NCI-H2107 (cell line): ENCODE results near the gene ELANE.
"Not testable (repeated sequence)": the region's sequence is repeated elsewhere in the genome, so short reads cannot be mapped to it uniquely, and the experiment has no call there.

ENCODE experiments used
- DNase-seq: peaks from one replicate; lab custom pipeline; 2025; lab: John Stamatoyannopoulos, UW

The ELANE gene

GRCh38 chr19:862581-863314 is 10.6 kb downstream of the ELANE start:
- DNase-seq: no peak

DNA sequence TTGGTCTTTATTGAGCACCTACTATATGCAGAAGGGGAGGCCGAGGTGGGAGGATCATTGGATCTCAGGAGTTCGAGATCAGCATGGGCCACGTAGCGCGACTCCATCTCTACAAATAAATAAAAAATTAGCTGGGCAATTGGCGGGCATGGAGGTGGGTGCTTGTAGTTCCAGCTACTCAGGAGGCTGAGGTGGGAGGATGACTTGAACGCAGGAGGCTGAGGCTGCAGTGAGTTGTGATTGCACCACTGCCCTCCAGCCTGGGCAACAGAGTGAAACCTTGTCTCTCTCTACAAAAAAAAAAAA is 11.2 kb downstream of the ELANE start:
- DNase-seq: no peak

DNA sequence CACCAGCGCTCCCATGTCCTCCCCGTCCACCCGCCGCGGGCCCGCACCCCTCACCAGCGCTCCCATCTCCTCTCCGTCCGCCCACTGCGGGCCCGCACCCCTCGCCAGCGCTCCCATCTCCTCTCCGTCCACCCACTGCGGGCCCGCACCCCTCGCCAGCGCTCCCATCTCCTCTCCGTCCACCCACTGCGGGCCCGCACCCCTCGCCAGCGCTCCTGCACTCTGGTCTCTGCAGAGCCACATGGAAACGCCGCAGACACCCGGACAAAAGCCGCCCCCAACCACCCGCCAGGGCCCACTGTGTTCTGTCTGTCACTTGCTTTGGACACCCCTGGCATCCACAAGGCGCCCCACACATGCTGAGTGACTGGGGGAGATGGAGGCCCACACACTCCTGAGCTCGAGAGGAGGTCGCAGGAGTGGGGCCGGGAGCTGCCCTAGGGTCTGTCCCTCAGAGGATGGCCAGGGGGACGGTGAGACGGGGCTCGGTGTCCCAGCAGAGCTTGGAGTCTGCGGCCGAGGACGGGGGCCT is 14.7 kb downstream of the ELANE start:
- DNase-seq: no peak

GRCh38 chr19:867301-867793 is 15.2 kb downstream of the ELANE start:
- DNase-seq: no peak

GRCh38 chr19:867855-868457 is 15.9 kb downstream of the ELANE start:
- no peak for DNase-seq

- no peak for DNase-seq
These were observed 16.5 kb downstream of the ELANE start for GRCh38 chr19:868458-869244.

GRCh38 chr19:869245-870177 is 17.4 kb downstream of the ELANE start:
- DNase-seq: no peak

DNA sequence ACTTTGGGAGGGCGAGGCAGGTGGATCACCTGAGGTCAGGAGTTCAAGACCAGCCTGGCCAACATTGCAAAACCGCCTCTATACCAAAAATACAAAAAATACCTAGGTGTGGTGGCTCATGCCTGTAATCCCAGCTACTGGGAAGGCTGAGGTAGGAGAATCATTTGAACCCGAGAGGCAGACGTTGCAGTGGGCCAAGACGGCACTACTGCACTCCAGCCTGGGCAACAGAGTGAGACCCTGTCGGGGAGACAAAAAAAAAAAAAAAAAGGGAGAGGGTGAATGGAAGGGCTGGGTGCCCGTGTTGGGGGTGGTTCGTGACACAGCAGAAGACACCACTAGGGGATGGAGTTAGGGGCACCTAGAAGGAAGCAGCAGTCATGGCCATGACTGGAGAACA is 18.2 kb downstream of the ELANE start:
- no peak for DNase-seq

DNA sequence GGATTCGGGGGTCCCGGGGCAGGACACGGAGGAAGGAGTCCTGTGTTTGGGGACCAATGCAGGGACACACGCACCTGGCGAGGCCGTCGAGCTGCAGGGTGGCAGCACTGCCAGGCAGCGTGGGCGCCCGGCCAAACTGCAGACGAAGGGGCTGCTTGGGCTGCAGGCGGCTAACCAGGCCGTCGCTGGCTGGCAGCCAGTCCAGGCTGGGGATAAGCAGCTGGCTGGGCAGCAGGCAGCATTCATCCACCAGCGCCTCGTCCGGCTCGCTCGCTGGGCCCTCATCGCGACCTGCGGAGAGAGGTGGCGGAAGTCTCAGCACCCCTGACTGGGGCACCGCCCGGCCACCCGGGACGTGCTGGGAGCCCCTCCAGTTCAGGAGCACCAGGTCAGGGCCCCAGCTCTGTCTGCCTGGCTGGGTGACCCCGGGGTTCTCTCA is 18.9 kb downstream of the ELANE start:
- no peak for DNase-seq

GRCh38 chr19:871446-872265 is 19.6 kb downstream of the ELANE start:
- DNase-seq: no peak

DNA sequence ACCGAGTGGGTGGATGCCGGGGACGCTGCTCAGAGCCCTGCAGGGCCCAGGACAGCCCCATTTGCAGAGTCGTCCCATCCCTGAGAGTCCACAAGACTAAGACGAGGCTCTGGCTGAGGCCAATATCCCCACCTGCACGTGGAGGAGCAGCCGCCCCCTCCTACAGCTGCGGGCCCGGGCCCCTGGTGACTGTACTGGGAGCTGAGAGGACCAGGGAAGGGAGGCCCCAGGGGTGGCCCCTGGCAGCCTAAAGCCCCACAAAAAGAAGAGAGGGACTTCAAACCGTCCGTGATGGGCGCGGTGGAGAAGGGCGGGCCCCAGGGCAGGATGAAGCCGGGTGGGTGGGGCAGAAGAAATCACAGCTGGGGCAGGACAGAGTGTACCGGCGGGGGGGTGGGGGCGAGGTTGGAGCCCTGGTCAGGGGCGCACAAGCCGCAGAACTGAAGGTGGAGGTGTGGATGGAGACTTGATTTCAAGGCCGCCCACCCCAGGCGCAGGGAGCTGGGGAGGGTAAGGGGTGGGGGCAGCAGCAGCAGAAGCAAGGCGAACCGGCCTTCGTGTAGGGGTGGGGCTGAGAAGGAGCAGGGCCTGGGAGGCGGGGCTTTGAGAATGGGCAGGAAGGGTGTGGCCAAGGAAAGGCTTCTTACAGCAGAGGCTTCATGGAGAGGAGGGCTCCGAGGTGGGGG is 20.3 kb downstream of the ELANE start:
- DNase-seq: no peak

GRCh38 chr19:873084-873483 is 21.0 kb downstream of the ELANE start:
- DNase-seq: no peak

DNA sequence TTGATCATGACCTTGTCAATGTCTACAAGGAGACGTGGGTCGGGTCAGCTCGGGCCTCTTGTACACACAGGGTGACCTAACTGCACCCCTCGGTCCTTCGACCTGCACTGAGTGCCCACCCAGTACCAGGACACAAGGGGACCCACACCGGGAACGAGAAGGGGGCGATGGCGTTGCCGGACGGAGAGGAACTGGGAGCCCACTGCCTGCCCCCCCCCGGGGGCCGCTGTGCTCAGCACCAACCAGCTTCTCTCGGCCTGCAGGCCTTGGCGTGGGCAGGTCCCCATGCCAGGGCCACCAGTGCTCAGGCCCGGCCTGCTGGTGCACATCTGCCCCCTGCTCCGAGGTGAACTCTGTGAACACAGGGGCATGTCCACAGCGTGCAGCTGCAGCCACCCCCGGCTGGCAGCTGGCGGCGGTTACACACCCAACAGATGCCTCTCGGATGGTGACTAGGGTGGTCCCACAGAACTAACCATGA is 21.5 kb downstream of the ELANE start:
- DNase-seq: no peak

GRCh38 chr19:875265-875879 is 23.3 kb downstream of the ELANE start:
- no peak for DNase-seq

DNA sequence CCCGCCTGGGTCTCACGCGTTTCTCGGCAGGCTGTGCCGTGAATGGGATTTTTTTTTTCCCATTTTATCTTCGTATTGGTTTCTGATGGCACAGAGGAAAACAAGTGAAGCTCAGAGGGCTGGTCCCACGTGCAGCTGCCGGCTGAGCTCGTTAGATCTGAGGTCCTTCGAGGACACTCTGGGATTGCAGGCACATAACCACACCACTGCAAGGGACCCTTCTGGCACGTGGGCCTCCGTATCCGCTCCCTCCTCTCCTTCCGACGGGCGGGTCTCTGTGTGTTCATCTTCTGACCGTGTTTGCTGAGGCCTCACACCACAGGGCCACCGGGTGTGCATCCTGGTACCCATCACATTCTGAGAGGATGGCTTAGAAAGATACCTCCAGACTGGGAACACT is 24.0 kb downstream of the ELANE start:
- no peak for DNase-seq

GRCh38 chr19:876780-877314 is 24.7 kb downstream of the ELANE start:
- DNase-seq: peak; percentile 65

DNA sequence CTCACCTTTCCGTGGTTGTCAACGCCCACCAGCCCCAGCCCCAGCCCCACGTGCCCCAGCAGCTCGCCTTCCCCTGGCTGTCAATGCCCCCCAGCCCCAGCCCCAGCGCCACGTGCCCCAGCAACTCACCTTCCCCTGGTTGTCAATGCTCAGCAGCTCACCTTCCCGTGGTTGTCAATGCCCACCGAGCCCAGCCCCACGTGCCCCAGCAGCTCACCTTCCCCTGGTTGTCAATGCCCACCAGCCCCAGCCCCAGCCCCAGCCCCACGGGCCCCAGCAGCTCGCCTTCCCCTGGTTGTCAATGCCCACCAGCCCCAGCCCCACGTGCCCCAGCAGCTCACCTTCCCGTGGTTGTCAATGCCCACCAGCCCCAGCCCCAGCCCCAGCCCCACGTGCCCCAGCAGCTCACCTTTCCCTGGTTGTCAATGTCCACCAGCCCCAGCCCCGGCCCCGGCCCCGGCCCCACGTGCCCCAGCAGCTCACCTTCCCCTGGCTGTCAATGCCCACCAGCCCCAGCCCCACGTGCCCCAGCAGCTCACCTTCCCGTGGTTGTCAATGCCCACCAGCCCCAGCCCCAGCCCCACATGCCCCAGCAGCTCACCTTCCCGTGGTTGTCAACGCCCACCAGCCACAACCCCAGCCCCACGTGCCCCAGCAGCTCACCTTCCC is 26.0 kb downstream of the ELANE start:
- DNase-seq: not testable (repeated sequence)

- not testable (repeated sequence) for DNase-seq
These were observed 26.9 kb downstream of the ELANE start for GRCh38 chr19:878751-879561.
